Gastrocnemius medialis (tissue), 4 donors: ENCODE measurements around the gene FAM117A.
"Not testable (repeated sequence)": the region's sequence is repeated elsewhere in the genome, so short reads cannot be mapped to it uniquely, and the experiment has no call there.

Experiments used
- CTCF ChIP-seq, 5 experiments: fragments of 450-650 bp in 3 of 5; fragments of 200-600 bp in 2 of 5; sonication (generic) in 2 of 5; IDR thresholded peaks in 4 of 5; conservative IDR thresholded peaks in 1 of 5; 1 replicate in 4 of 5; 2 replicates in 1 of 5; pipeline ENCODE4 v1.5.1; 2016 to 2019; ENCODE audit warnings: antibody characterized with exemption in 5 of 5, mild to moderate bottlenecking in 3 of 5, moderate library complexity in 3 of 5
- POLR2A ChIP-seq, 2 donors: fragments of 450-650 bp; IDR thresholded peaks; one replicate each; pipeline ENCODE4 v1.6.1; 2017; ENCODE audit warnings: antibody characterized with exemption in 2 of 2, mild to moderate bottlenecking in 2 of 2, moderate library complexity in 2 of 2

- not testable (repeated sequence) for TF ChIP-seq POLR2A (IDR thresholded peaks at IDR 0.05); CTCF (IDR thresholded peaks at IDR 0.05 in 4 of 5, conservative IDR thresholded peaks at IDR 0.05 in 1 of 5)
These were observed 90.3 kb downstream of the FAM117A start for GRCh38 chr17:49673679-49674078.
